22Rv1 (cell line): ENCODE data around the gene NR5A1.
A peak's percentile ranks its signal among the peaks of the same experiment; 100 is the strongest.

ENCODE experiments used
- CTCF ChIP-seq: fragments of 450-650 bp; IDR thresholded peaks from 2 replicates; pipeline ENCODE4 v1.5.1; 2017; ENCODE audit warnings: mild to moderate bottlenecking
- ZFX ChIP-seq: fragments of 450-650 bp; IDR thresholded peaks from 2 replicates; pipeline ENCODE4 v1.6.1; 2017; ENCODE audit warnings: antibody characterized with exemption, borderline replicate concordance

DNA sequence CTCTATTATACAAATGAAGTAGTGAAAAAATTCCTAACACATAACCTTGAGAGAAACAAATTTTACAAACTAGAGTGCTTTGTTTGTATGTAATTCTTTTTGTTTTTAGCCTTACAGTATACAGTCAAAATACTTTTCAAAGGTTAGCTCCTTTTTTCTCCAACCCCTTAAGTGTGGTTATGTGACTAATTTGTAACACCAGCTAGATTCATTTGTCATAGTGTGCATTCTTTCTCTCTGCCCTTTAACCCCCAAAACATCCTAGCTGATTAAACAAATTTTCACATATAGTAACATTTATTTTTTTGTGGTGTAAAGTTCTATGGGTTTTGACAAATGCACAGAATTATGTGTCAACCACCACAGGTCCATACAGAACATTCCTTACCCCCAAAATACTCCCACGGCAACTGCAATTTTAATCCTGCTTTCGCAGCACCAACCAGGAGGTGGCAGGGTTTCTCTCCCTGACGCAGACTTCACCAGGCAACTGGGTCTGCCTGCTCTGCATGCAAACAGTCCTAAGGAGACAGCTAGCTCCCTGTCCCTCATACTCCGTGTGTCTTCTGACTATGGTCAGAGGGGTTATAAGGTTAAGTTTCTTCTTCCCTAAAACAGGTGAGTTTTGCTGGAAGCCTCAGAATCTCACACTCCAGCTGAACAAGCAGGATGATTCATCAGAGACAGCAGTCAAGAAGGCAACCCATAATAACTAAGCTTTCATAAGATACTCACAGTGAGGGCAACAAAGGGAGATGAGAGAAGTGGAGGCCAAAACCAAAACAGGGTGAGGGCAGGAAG, 44.5 kb upstream of the NR5A1 start:
- peak; percentile 87 for TF ChIP-seq CTCF
- TF ChIP-seq ZFX = no peak
